ENCODE results near the gene POPDC2. TPM values are rescaled to one million over a fixed set of nuclear protein-coding genes. Genes with fewer than 3 reads are reported as not detected.

The POPDC2 gene
- total RNA-seq, 4 donors from 2014 or later: 67.9 to 92.6 (median 79.3) TPM

DNA sequence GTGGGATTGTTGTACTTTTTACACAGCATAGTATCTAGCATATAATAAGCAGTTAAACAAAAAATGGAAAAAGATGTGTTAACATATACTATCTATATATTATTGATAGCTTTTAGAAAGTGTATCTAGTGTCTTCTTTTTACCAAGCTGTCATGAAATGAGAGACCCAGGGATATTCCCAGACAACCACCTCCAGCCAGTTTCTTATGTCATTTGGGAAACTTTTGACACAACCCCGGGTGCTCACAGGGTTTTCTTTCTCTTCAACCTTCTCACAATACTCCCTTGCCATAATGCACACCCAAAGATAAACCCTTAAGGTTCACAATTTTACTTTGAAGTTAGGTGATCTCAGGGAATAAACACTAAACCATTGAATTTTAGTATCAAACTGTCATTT, 67.5 kb downstream of the POPDC2 start:
- Histone ChIP-seq H3K27me3 (peaks cover 0 to 5% (median 0%) of the 10 kb centered on the region in 4 donors), H3K27ac (replicated peaks in 1 of 4) (no peak overlapping the region), H3K4me3 (no peak overlapping the region), H3K36me3 (peaks cover 0 to under 1% (median 0%) of the 10 kb centered on the region in 4 donors), H3K9me3 (no peaks in the 10 kb centered on the region), H3K4me1 (peaks cover 7 to 21% (median 11%) of the 10 kb centered on the region in 4 donors)
- no peak for DNase-seq (ENCODE audit: extremely low spot score)
- intact Hi-C loops (cut with DNase I): no loop called here
- no peak for TF ChIP-seq EP300 (IDR thresholded peaks at IDR 0.05)
- TF ChIP-seq, protein P1, sequence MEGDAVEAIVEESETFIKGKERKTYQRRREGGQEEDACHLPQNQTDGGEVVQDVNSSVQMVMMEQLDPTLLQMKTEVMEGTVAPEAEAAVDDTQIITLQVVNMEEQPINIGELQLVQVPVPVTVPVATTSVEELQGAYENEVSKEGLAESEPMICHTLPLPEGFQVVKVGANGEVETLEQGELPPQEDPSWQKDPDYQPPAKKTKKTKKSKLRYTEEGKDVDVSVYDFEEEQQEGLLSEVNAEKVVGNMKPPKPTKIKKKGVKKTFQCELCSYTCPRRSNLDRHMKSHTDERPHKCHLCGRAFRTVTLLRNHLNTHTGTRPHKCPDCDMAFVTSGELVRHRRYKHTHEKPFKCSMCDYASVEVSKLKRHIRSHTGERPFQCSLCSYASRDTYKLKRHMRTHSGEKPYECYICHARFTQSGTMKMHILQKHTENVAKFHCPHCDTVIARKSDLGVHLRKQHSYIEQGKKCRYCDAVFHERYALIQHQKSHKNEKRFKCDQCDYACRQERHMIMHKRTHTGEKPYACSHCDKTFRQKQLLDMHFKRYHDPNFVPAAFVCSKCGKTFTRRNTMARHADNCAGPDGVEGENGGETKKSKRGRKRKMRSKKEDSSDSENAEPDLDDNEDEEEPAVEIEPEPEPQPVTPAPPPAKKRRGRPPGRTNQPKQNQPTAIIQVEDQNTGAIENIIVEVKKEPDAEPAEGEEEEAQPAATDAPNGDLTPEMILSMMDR (IDR thresholded peaks at IDR 0.05): no peak
- WGBS: 82% methylated on average over 1 of the region's 1 CpG

Other genes with a start within 250 kb of the POPDC2 start
- gene TMEM39A, start 197.0 kb downstream of the POPDC2 start, total RNA-seq: 10 to 100 TPM in 3 of 4 donors, 1 to 10 TPM in 1; 10.0 to 34.3 (median 25.9) TPM
- gene POGLUT1, start 191.6 kb downstream of the POPDC2 start, total RNA-seq: 10 to 100 TPM in 3 of 4 donors, 1 to 10 TPM in 1; 9.2 to 13.9 (median 11.4) TPM
- gene TIMMDC1, start 162.0 kb downstream of the POPDC2 start, total RNA-seq: 10 to 100 TPM; 45.7 to 63.9 (median 54.7) TPM
- 1 to 10 TPM in 1 of 4 donors, under 1 TPM in 1, not detected in 2; 0.26 to 1.3 TPM for gene CD80, start 101.0 kb downstream of the POPDC2 start, total RNA-seq
- gene ADPRH, start 81.1 kb downstream of the POPDC2 start, total RNA-seq: 10 to 100 TPM; 10.4 to 17.8 (median 14.1) TPM
- 1 to 10 TPM; 1.5 to 2.9 (median 2.0) TPM for gene PLA1A, start 62.7 kb downstream of the POPDC2 start, total RNA-seq
- gene COX17, start 16.8 kb upstream of the POPDC2 start, total RNA-seq: 10 to 100 TPM; 36.3 to 76.4 (median 61.6) TPM
- 1 to 10 TPM; 1.5 to 6.5 (median 4.4) TPM for gene CFAP91, start 42.4 kb upstream of the POPDC2 start, total RNA-seq
- under 1 TPM in 1 of 4 donors, not detected in 3; 0.46 TPM for gene NR1I2, start 121.5 kb upstream of the POPDC2 start, total RNA-seq